ENCODE results near the gene FZD4.

- TF ChIP-seq REST (IDR thresholded peaks at IDR 0.05; ENCODE audit: insufficient read depth in 1 of 2, low read depth in 2 of 2, low read length in 2 of 2), result peak; percentile 79 to 91
- no peak for TF ChIP-seq SIN3A (IDR thresholded peaks at IDR 0.05; ENCODE audit: borderline replicate concordance, insufficient read depth, low read length)
- no peak for TF ChIP-seq POLR2AphosphoS5 (IDR thresholded peaks at IDR 0.05; ENCODE audit: low read depth, low read length)
- no peak for TF ChIP-seq TAF1 (IDR thresholded peaks at IDR 0.05; ENCODE audit: borderline replicate concordance, insufficient read depth, low read length)
- TF ChIP-seq FOXP2 (optimal IDR thresholded peaks at IDR 0.05; ENCODE audit: borderline replicate concordance, extremely low read depth, extremely low read length, insufficient read depth), result no peak
Measured at GRCh38 chr11:86923999-86924766, 31.0 kb downstream of the FZD4 start.
